CD8-positive, alpha-beta memory T cell (primary cell): ENCODE data around the gene RPS21. TPM values are rescaled to one million over a fixed set of nuclear protein-coding genes. Genes with fewer than 3 reads are reported as not detected.

Experiments
- CTCF ChIA-PET: fragments of 350-600 bp; sonication (Branson Sonifier 250); formaldehyde crosslinking; loops from one replicate; lab custom pipeline; 2021; ENCODE audit warnings: antibody characterized with exemption; lab: Charles Lee
- POLR2A ChIA-PET: fragments of 350-600 bp; sonication (Branson Sonifier 250); formaldehyde crosslinking; loops from one replicate; lab custom pipeline; 2021; ENCODE audit warnings: antibody characterized with exemption; lab: Charles Lee
- DNase-seq, 5 donors: peaks; one replicate each; pipeline versions ENCODE4 v3.0.0 to v3.0.0-alpha.2; 2020 to 2022; ENCODE audit warnings: mixed read lengths in 1 of 5
- H3K27ac ChIP-seq: one replicate; pipeline ENCODE4 v1.7.0; 2013; ENCODE audit warnings: low read depth, mild to moderate bottlenecking, low read length, moderate library complexity
- H3K27me3 ChIP-seq: 2 replicates; pipeline ENCODE4 v1.7.0; 2013; ENCODE audit warnings: low read length, mild to moderate bottlenecking; ENCODE audit not compliant: insufficient read depth, poor library complexity, severe bottlenecking
- H3K36me3 ChIP-seq: 2 replicates; pipeline ENCODE4 v1.7.0; 2013; ENCODE audit warnings: mild to moderate bottlenecking, low read length, moderate library complexity; ENCODE audit not compliant: insufficient read depth
- H3K4me1 ChIP-seq: 2 replicates; pipeline ENCODE4 v1.7.0; 2013; ENCODE audit warnings: mild to moderate bottlenecking, low read length, moderate library complexity; ENCODE audit not compliant: insufficient read depth
- H3K4me3 ChIP-seq: 2 replicates; pipeline ENCODE4 v1.7.0; 2013; ENCODE audit warnings: mild to moderate bottlenecking, low read length
- H3K9me3 ChIP-seq: 2 replicates; pipeline ENCODE4 v1.7.0; 2013; ENCODE audit warnings: mild to moderate bottlenecking, low read length
- H3K27ac Mint-ChIP-seq, 8 donors: one replicate each; pipeline ENCODE4 v1.8.0; 2020 to 2021; ENCODE audit warnings: mixed read lengths in 8 of 8, mild to moderate bottlenecking in 6 of 8, inconsistent platforms in 3 of 8, moderate library complexity in 3 of 8
- H3K27me3 Mint-ChIP-seq, 2 donors: one replicate each; pipeline ENCODE4 v1.8.0; 2020 to 2021; ENCODE audit warnings: mixed read lengths in 2 of 2, mild to moderate bottlenecking in 1 of 2, moderate library complexity in 1 of 2
- H3K36me3 Mint-ChIP-seq, 3 donors: one replicate each; pipeline ENCODE4 v1.8.0; 2020 to 2021; ENCODE audit warnings: mixed read lengths in 3 of 3, inconsistent platforms in 1 of 3, mild to moderate bottlenecking in 1 of 3
- H3K4me1 Mint-ChIP-seq, 3 donors: one replicate each; pipeline ENCODE4 v1.8.0; 2020 to 2021; ENCODE audit warnings: mixed read lengths in 3 of 3, inconsistent platforms in 1 of 3, mild to moderate bottlenecking in 1 of 3
- H3K4me3 Mint-ChIP-seq, 7 donors: one replicate each; pipeline ENCODE4 v1.8.0; 2020 to 2021; ENCODE audit warnings: mixed read lengths in 7 of 7, mild to moderate bottlenecking in 6 of 7, moderate library complexity in 4 of 7, inconsistent platforms in 2 of 7
- H3K9me3 Mint-ChIP-seq, 5 donors: one replicate each; pipeline ENCODE4 v1.8.0; 2020 to 2022; ENCODE audit warnings: mixed read lengths in 5 of 5, mild to moderate bottlenecking in 3 of 5, moderate library complexity in 2 of 5, inconsistent platforms in 1 of 5
- polyA plus RNA-seq: library from polyadenylated mRNA; unstranded; fragments of 300-500 nt; fragmentation: Illumina TruSeq; gene quantifications from one replicate; pipeline ENCODE4 v1.2.3, GENCODE V29; 2021
- total RNA-seq, 2 experiments: library from RNA; stranded (reverse); gene quantifications; one replicate each; pipeline ENCODE4 v1.2.3, GENCODE V29; 2021

RPS21 gene
- total and polyA plus RNA-seq, 3 experiments from 2014 or later = 2,034 to 2,161 (median 2,072) TPM

DNA sequence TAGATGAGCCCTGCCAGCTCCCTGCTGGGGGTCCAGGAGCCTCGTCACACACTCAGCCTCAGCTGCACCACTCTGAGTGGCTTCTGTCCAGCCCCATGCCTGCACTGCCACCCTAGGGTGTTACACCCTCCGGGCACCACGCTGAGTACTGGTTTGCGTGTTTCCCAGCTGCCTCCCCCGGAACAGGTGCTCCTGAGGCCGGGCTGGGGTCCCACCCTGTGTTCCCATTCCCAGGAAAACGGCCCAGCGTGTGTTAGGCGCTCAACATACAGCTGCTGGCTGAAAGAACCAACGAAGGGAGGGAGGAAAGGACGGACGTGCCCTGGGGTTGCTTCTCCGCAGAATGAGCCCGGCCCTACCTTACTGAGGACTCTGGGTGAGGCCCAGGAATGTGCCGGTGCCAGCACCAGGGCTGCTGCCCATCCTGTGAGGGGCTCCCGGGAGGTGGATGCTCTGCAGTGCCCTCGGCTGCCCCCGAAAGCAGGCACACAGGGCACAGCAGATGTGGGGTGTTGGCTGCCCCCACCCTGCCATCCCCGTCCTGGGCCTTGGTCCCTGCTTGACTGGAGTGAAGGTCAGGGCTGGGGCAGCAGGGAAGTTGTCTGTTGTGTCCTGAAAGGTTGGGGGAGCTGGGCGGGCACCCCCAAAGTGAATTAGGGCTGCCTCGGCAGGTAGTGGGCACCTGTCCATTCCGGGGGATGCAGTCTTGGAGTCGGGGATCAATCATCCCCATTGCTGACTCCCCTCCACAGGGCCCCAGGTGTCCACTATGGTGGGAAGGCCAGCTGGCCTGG lies 36.1 kb upstream of the RPS21 start:
- DNase-seq = no peak
- ChIA-PET POLR2A (no interaction called here), CTCF (no interaction called here)
- Histone ChIP-seq H3K4me1 (no peaks in the 10 kb centered on the region), H3K4me3 (no peak overlapping the region), H3K9me3 (no peaks in the 10 kb centered on the region), H3K27me3 (no peaks in the 10 kb centered on the region), H3K36me3 (no peaks in the 10 kb centered on the region), H3K27ac (no peak overlapping the region)
- Mint-ChIP-seq H3K36me3 (peaks cover 0 to 3% (median 0%) of the 10 kb centered on the region in 3 donors), H3K27me3 (no peaks in the 10 kb centered on the region), H3K27ac (peak overlapping the region in 1 of 8 donors; percentile 26), H3K4me1 (peaks cover 0 to 2% (median 0%) of the 10 kb centered on the region in 3 donors), H3K9me3 (peaks cover 1 to 8% (median 3%) of the 10 kb centered on the region in 5 donors), H3K4me3 (no peak overlapping the region)

DNA sequence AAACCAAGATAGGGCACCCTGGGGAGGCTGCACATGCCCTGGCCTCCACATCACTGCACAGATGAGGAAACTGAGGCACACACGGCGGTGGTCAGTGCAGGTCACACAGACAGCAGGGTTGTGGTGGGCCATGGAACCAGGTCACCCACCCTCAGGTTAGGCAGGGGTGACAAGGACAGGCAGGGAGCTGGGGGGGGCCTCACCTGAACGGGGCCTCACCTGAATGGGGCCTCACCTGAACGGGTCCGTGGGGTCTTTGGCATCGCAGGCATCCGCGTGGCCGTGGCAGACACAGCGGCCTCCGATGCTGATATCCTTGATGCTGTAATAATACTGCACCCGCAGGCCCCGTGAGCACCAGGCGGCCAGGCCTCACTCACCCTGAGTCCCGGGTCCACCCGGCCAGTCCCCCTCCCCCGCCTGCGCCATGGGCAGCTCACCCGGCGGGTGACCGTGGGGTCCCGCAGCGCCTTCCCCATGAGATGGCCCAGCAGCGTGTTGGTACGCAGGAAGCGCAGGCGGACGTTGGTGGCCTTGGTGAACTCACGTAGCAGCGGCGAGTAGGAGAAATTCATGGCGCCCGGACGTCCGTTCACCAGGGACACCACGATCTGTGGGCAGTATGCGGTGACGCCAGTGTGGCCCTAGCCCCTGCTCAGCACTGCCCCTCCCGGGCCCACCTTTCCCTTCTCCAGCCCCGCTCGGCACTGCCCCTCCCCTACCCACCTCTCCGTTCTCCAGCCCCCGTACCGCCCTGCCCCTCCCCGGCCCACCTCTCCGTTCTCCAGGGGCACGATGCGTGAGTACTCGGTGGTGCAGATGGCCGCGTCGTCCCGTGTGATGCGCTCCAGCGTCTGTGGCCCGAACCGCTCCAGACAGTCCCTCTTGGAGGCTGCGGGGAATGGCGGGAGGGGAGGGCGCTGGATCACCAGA lies 35.2 kb upstream of the RPS21 start:
- H3K36me3 ChIP-seq = no peaks in the 10 kb centered on the region
- no peak for DNase-seq
- H3K4me3 ChIP-seq = no peak overlapping the region
- H3K9me3 ChIP-seq = no peaks in the 10 kb centered on the region
- H3K9me3 Mint-ChIP-seq = peaks cover 1 to 8% (median 3%) of the 10 kb centered on the region in 5 donors
- peaks cover 0 to 3% (median 0%) of the 10 kb centered on the region in 3 donors for H3K36me3 Mint-ChIP-seq
- H3K27me3 ChIP-seq = no peaks in the 10 kb centered on the region
- POLR2A ChIA-PET = no interaction called here
- peaks cover 0 to 2% (median 0%) of the 10 kb centered on the region in 3 donors for H3K4me1 Mint-ChIP-seq
- no peak overlapping the region for H3K4me3 Mint-ChIP-seq
- no peak overlapping the region for H3K27ac Mint-ChIP-seq
- no peak overlapping the region for H3K27ac ChIP-seq
- no peaks in the 10 kb centered on the region for H3K27me3 Mint-ChIP-seq
- CTCF ChIA-PET = no interaction called here
- no peaks in the 10 kb centered on the region for H3K4me1 ChIP-seq

DNA sequence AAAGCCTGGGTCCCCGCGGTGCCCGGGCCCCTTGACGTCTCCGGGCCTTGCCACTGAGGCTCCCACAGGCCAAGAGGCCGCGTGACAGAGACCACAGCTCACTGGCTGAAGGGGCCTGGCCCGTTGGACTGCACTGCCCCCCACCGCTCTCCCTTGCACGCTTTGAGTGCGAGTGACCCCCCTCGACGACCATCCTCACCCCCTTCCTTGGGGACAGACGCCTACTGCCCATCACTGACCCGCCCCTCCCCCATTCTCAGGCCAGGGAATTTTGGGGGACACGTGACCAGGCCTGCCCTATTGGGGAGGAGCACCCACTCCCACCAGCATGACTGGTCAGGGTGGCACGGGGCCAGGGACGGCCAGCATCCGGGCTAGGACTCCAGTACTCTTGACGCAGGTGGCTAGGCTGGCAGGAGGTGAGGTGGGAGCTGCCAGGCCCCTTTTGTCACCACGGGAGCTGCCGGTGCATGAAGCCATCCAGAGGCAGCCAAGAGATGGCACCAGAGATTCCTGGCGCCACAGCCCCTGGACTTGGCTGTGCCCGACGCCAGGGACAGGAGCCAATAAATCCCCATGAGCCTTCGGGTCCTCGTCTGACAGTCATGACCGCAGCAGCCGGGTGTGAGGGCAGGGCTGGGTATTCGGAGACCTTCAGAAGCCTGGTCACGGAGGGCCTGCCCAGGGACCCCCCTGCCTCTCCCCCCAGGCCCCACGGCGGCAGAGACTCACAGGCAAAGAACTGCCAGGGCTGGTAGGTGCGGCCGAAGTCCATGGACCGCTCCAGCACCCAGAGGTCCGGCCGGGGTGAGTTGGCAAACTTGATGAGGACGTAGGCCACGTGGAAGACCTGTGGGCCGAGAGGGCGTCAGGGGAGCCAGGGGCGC lies 34.3 kb upstream of the RPS21 start:
- no peak overlapping the region for H3K27ac Mint-ChIP-seq
- H3K27me3 Mint-ChIP-seq = no peaks in the 10 kb centered on the region
- H3K4me1 ChIP-seq = no peaks in the 10 kb centered on the region
- no peak for DNase-seq
- CTCF ChIA-PET = no interaction called here
- H3K9me3 ChIP-seq = no peaks in the 10 kb centered on the region
- no peaks in the 10 kb centered on the region for H3K27me3 ChIP-seq
- peaks cover 0 to 2% (median 0%) of the 10 kb centered on the region in 3 donors for H3K4me1 Mint-ChIP-seq
- H3K4me3 Mint-ChIP-seq = no peak overlapping the region
- peaks cover 0 to 3% (median 0%) of the 10 kb centered on the region in 3 donors for H3K36me3 Mint-ChIP-seq
- no peaks in the 10 kb centered on the region for H3K36me3 ChIP-seq
- peaks cover 1 to 8% (median 3%) of the 10 kb centered on the region in 5 donors for H3K9me3 Mint-ChIP-seq
- POLR2A ChIA-PET = no interaction called here
- H3K27ac ChIP-seq = no peak overlapping the region
- no peak overlapping the region for H3K4me3 ChIP-seq

DNA sequence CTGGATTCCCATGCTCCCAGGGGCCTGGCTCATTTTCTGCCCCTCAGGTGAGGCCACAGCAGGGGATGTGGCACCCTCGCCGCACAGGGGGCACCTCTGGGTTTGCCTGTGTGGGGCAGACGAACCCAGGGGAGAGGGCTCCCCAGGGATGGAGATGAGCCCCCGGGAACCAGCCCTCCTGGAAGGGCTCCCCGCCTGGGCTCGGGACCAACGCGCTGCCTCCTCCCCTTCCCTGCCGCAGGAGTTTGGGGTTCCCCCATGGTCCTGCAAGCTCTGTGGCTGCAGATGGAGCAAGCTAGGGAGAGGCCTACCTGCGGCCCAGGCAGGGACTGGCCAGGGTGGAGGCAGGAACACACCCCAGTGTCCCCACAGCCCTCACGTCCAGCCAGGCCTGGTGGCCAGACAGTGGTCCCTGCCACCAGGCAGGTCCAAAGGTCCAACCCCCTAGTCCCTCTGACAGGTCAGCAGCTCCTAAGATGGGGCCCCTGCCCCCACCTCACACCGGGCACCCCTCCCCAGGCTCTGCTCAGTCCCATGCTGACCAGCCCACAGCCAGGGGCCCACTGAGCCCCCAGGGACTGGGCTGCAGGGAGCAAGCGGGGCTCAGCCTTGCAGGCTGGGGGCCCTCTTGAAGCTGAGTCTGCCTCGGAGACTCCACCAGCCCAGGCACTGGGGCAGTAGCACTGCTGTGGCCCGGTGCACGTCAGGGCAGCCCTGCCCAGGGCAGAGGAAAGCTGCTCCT lies 33.4 kb upstream of the RPS21 start:
- H3K27ac Mint-ChIP-seq = no peak overlapping the region
- no peaks in the 10 kb centered on the region for H3K27me3 Mint-ChIP-seq
- Histone ChIP-seq H3K4me1 (no peaks in the 10 kb centered on the region), H3K27me3 (no peaks in the 10 kb centered on the region), H3K4me3 (no peak overlapping the region), H3K27ac (no peak overlapping the region), H3K36me3 (no peaks in the 10 kb centered on the region), H3K9me3 (no peaks in the 10 kb centered on the region)
- DNase-seq = no peak
- peaks cover 1 to 4% (median 2%) of the 10 kb centered on the region in 5 donors for H3K9me3 Mint-ChIP-seq
- peaks cover 0 to 3% (median 0%) of the 10 kb centered on the region in 3 donors for H3K36me3 Mint-ChIP-seq
- ChIA-PET CTCF (no interaction called here), POLR2A (no interaction called here)
- no peak overlapping the region for H3K4me3 Mint-ChIP-seq
- peaks cover 0 to 2% (median 0%) of the 10 kb centered on the region in 3 donors for H3K4me1 Mint-ChIP-seq

DNA sequence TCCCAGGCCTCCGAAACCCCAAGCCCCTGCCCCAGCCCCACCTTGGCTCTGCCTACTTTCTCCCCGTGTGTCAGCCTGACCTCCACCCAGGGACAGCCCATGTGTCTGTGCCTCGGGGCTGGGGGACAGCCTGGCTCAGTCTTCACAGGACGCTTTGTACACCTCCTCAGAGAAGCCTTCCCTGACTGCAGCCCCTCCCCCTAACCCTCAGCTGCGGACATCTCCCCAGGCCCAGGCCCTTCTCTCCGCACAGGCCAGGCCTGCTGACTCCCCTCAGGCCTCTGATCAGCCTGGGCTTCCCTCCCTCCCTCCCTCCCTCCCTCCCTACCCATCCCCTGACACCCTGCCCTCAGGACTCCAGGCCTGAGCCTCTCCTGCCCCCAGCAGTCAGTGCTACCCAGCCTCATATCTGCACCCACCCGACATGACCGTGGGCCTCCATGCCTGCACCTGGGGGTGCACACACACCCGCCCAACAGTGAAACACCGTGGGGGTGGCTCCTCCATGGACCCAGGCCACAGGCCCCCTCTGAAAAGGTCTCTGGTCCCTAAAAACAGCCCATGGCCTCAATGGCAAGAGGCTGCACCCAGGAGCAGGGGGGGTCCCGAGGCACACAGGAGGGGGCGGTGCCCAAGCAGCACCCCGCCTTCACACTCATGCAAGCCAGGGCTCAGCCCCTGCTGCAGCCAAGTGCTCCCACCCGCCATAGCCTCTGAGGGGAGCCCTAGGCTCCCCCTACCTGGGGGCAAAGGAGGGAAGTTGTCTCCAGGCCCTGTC lies 32.7 kb upstream of the RPS21 start:
- no peak for DNase-seq
- Histone ChIP-seq H3K27ac (no peak overlapping the region), H3K4me1 (no peaks in the 10 kb centered on the region), H3K36me3 (no peaks in the 10 kb centered on the region), H3K27me3 (no peaks in the 10 kb centered on the region), H3K4me3 (no peak overlapping the region), H3K9me3 (no peaks in the 10 kb centered on the region)
- H3K4me3 Mint-ChIP-seq = no peak overlapping the region
- POLR2A ChIA-PET = interaction anchor here (0.6 kb wide), 1 partner anchor 11 kb away, joined by 3 read pairs; no protein-coding TSS in a partner anchor
- no peak overlapping the region for H3K27ac Mint-ChIP-seq
- no peaks in the 10 kb centered on the region for H3K4me1 Mint-ChIP-seq
- no peaks in the 10 kb centered on the region for H3K9me3 Mint-ChIP-seq
- H3K27me3 Mint-ChIP-seq = no peaks in the 10 kb centered on the region
- CTCF ChIA-PET = no interaction called here
- H3K36me3 Mint-ChIP-seq = peaks cover 0 to 1% (median 0%) of the 10 kb centered on the region in 3 donors

DNA sequence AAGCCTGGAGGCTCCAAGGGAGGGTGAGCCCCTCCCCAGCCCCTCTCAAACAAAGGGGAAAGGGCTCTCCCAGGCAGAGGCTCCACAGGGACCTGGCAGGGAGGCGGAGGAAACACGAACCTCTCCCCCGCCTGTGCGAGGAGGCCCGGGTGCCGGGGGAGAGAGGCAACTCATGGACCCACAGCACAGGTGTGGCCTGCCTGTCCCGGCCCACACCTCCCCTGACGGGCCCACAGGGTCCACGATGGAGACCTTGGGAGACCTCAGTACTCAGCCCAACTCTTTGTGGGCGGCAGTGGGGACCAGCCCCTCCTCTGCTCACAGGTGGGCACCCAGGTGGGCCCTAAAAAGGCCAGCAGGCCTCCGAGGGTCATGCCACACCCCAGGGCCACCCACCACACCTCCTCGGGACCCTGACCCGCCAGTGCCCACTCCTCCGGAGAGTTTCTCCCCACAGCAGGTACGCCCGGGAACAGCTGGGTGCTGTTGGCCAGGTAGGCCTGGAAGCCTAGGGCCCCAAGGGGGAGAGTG lies 32.0 kb upstream of the RPS21 start:
- Mint-ChIP-seq H3K9me3 (no peaks in the 10 kb centered on the region), H3K4me3 (no peak overlapping the region), H3K27ac (no peak overlapping the region), H3K36me3 (no peaks in the 10 kb centered on the region), H3K27me3 (no peaks in the 10 kb centered on the region), H3K4me1 (no peaks in the 10 kb centered on the region)
- Histone ChIP-seq H3K36me3 (no peaks in the 10 kb centered on the region), H3K27me3 (no peaks in the 10 kb centered on the region), H3K27ac (no peak overlapping the region), H3K4me1 (no peaks in the 10 kb centered on the region), H3K9me3 (no peaks in the 10 kb centered on the region), H3K4me3 (no peak overlapping the region)
- DNase-seq = no peak
- ChIA-PET CTCF (no interaction called here), POLR2A (no interaction called here)
